Right lobe of liver (tissue), 6 donors: ENCODE data around the gene TBXAS1. TPM values are rescaled to one million over a fixed set of nuclear protein-coding genes. Genes with fewer than 3 reads are reported as not detected.

Experiments
- ATAC-seq, 4 donors: fragments of 200-7000 bp; cut with Tn5 transposase; one replicate each; pipeline ENCODE4 v1.9.1; 2020; ENCODE audit warnings: mild to moderate bottlenecking in 4 of 4, moderate library complexity in 4 of 4
- DNase-seq, 3 donors: peaks; one replicate each; pipeline ENCODE4 v3.0.0-alpha.2; 2020
- H3K27ac ChIP-seq, 3 donors: fragments of 200-600 bp; one replicate each; pipeline ENCODE4 v1.8.0; 2022
- H3K27me3 ChIP-seq, 2 donors: fragments of 200-600 bp; one replicate each; pipeline ENCODE4 v1.8.0; 2022
- H3K36me3 ChIP-seq, 4 donors: fragments of 200-600 bp; sonication (generic) in 1 of 4; one replicate each; pipeline versions ENCODE4 v1.5.1 to v1.8.0; 2017 to 2022; ENCODE audit warnings: control low read depth in 1 of 4
- H3K4me1 ChIP-seq, 4 donors: fragments of 200-600 bp; sonication (generic) in 1 of 4; one replicate each; pipeline versions ENCODE4 v1.5.1 to v1.8.0; 2017 to 2022; ENCODE audit warnings: control low read depth in 1 of 4
- H3K4me3 ChIP-seq, 3 donors: fragments of 200-600 bp; one replicate each; pipeline ENCODE4 v1.8.0; 2022
- H3K9me3 ChIP-seq, 4 donors: fragments of 200-600 bp; sonication (generic) in 1 of 4; one replicate each; pipeline versions ENCODE4 v1.5.1 to v1.8.0; 2017 to 2022; ENCODE audit warnings: control low read depth in 1 of 4
- POLR2A ChIP-seq: fragments of 450-650 bp; IDR thresholded peaks from one replicate; pipeline ENCODE4 v1.6.1; 2017; ENCODE audit warnings: antibody characterized with exemption, mild to moderate bottlenecking
- WGBS: methylation state at CpG from one replicate; pipeline ENCODE4 v1.1.6; 2018; ENCODE audit warnings: low coverage, low lambda C conversion rate; ENCODE audit not compliant: insufficient coverage; ENCODE audit errors: missing lambda C conversion rate; 5-methylcytosine and 5-hydroxymethylcytosine counted together
- intact Hi-C, 2 donors: fragments of 100-400 bp; cut with DNase I; formaldehyde crosslinking; loops; one replicate each; pipeline versions ENCODE4 v1.11.2 to v1.14.1; 2022
- total RNA-seq, 6 experiments: library from RNA; depleted of rRNA in 2 of 6; stranded (reverse); fragments of >200 nt in 2 of 6; fragmentation: NEBNext Ultra II Directional in 3 of 6; extraction: Animal tissue kit (Norgen Biotek cat#: 25700) in 3 of 6; gene quantifications; one replicate each; pipeline versions ENCODE4 v1.1.0 to v1.2.4, GENCODE V29; 2016 to 2023
- TF ChIP-seq, protein P1 (sequence below), 4 donors: fragments of 200-600 bp in 3 of 4; fragments of 450-650 bp in 1 of 4; IDR thresholded peaks; one replicate each; pipeline versions ENCODE4 v1.5.1 to v1.8.0; 2016 to 2022; ENCODE audit warnings: antibody characterized with exemption in 4 of 4, mild to moderate bottlenecking in 2 of 4
- donor health status: DM: no; HTN: yes; CAD: no.
- donor health status: DM: no; HTN: no; CAD: no.
- donor health status: DM: no; HTN: no; CAD: no.
- donor health status: DM: no; HTN: yes; CAD: no.
- donor health status: DM: no; HTN: yes; CAD: no.

TBXAS1 gene
- total RNA-seq, 6 experiments from 2014 or later, result 7.6 to 15.6 (median 12.2) TPM

DNA sequence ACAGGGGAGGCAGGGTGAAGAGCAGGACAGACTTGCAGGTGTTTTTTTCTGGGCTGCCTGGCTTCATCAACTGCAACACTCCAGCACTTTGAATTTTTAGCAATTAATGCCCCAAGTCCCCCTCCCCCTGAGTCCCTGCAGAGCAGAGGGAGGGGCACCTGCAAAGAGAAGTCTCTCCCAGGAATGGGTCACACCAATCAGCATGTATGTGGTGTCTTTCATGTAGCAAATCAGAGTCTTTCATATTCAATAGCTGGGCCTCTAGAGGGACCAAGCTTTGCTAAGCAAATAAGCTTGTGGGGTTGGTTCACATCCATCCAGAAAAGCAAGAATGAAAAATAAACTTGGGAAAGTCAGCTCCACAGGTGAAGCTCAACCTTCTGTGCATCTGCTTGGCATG, 143.0 kb downstream of the TBXAS1 start:
- Histone ChIP-seq H3K27ac (no peak overlapping the region), H3K4me1 (no peaks in the 10 kb centered on the region), H3K4me3 (no peak overlapping the region), H3K27me3 (no peaks in the 10 kb centered on the region), H3K36me3 (no peaks in the 10 kb centered on the region), H3K9me3 (no peaks in the 10 kb centered on the region)
- DNase-seq (no peak), ATAC-seq (no peak)
- no peak for TF ChIP-seq POLR2A
- TF ChIP-seq, protein P1, sequence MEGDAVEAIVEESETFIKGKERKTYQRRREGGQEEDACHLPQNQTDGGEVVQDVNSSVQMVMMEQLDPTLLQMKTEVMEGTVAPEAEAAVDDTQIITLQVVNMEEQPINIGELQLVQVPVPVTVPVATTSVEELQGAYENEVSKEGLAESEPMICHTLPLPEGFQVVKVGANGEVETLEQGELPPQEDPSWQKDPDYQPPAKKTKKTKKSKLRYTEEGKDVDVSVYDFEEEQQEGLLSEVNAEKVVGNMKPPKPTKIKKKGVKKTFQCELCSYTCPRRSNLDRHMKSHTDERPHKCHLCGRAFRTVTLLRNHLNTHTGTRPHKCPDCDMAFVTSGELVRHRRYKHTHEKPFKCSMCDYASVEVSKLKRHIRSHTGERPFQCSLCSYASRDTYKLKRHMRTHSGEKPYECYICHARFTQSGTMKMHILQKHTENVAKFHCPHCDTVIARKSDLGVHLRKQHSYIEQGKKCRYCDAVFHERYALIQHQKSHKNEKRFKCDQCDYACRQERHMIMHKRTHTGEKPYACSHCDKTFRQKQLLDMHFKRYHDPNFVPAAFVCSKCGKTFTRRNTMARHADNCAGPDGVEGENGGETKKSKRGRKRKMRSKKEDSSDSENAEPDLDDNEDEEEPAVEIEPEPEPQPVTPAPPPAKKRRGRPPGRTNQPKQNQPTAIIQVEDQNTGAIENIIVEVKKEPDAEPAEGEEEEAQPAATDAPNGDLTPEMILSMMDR (IDR thresholded peaks at IDR 0.05), result no peak
- intact Hi-C loops, result no loop called here

DNA sequence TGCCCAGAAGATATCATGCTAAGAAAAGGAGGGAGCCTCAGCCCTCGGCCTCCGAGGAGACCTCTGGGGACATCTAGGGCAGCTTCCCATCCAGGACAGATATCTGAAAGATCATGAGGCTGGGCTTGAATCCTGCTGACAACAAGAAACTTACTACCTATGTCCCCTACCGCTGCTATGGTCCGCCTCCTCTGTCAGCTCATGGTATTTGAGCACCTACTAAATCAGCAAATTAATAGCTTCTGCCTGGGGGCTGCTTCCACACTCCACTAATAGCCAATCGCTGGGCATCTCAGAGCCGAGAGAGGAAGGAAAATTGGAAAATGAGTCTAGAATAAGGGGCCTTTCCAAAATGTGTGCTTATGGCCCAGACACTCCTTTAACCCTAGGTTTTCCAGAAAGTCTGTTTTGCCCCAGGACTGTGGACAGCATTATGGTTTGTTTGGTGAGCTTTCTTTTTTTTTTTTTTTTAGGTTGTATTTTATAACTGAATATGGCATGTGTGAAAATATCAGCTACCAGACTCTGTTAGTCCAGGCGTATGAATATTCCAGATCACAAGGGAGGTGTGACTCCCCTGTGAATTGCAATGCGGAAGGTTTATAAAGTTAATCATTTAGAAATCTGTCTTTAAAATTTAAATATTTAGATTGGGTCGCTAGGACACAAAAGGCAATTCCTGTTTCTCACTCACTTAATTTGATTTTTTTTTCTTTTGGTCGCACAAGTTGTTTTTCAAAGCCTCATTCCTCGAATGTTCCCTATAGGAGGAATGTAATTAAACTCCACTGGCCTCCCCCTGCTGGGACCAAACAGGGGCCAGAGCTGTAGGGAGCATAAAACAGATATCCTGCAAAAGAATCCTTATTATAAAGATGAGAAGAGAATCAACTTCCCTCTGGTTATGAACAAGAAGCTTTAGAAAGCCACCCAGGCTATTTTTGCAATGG, 144.3 kb downstream of the TBXAS1 start:
- Histone ChIP-seq H3K9me3 (no peaks in the 10 kb centered on the region), H3K27me3 (no peaks in the 10 kb centered on the region), H3K4me1 (no peaks in the 10 kb centered on the region), H3K4me3 (no peak overlapping the region), H3K36me3 (no peaks in the 10 kb centered on the region), H3K27ac (no peak overlapping the region)
- no peak for ATAC-seq
- TF ChIP-seq, protein P1 (IDR thresholded peaks at IDR 0.05), result no peak
- TF ChIP-seq POLR2A, result no peak
- DNase-seq, result no peak
- 73% methylated on average over 11 of the region's 11 CpGs for WGBS
- intact Hi-C loops, result no loop called here

DNA sequence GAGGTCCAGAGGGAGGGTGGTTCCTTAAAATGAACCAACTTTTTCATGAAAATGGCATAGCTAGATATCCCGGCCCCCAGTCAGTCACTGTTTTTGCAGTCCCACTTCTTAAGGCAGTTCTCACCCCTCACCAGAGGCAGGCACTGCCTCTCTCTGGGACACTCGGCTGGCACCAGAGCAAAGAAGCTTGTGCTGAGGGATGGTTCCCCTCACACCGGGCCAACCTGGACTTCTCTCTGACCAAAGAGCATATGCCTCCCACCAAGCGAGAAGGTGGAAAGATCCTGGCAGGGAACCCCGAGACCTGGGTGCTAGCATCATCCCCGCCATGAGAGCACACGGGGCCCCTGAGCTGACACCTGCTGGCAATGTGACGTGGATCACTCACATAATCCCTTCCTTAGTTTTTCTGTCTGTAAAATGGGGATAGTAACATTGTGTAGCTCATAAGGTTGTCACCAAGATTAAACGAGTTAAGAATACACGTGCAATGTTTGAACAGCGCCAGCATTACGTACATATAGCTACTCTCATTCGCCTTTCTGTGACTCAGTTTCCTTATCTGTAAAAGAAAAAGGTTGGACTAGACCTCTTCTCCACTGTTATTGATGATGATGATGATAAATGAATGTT, 145.2 kb downstream of the TBXAS1 start:
- 84% methylated on average over 12 of the region's 13 CpGs for WGBS

DNA sequence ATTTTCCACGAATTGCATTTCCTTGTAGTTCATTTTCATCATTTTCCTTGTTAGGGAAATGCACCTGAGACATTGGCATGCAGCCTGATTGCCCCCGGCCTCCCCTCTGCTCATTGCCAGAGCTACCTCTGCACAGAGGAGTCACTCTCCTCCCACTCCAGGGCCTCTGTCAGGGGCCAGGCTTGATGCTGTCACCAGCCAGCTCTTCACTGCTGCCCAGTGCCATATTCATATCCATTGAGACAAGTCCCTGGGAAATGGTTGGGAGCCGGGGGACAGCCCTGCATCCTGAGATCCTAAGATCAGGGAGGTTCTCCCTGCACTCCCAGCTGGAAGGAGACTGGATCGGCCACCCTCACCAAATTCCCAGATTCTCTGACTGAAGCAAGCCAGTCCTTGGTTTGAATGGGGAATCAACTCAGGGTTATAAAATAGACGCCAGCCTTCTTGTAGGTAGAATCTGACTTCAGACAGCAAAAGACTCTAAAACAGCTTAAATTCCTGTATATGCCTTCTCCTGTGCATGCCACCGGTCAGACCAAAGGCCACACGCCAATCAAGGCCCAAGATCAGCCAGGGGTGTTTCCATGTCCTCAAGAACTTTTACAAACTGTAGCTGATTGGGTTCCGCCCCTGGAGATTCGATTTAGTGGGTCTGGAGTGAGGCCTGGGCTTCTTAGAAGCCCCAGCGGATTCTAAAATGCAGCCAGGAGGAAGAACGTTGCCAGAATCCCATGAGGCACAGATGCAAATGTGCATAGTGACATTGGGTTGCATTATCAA, 147.2 kb downstream of the TBXAS1 start:
- Histone ChIP-seq H3K27me3 (no peaks in the 10 kb centered on the region), H3K27ac (no peak overlapping the region), H3K4me3 (no peak overlapping the region), H3K36me3 (no peaks in the 10 kb centered on the region), H3K9me3 (no peaks in the 10 kb centered on the region), H3K4me1 (no peaks in the 10 kb centered on the region)
- ATAC-seq, result no peak
- intact Hi-C loops, result no loop called here
- no peak for DNase-seq
- WGBS, result 76% methylated on average over 8 of the region's 11 CpGs
- TF ChIP-seq, protein P1 (IDR thresholded peaks at IDR 0.05), result no peak
- TF ChIP-seq POLR2A, result no peak

More for the DNA sequence above, 145.2 kb downstream of the TBXAS1 start:
- Histone ChIP-seq H3K27ac (no peak overlapping the region), H3K9me3 (no peaks in the 10 kb centered on the region), H3K36me3 (no peaks in the 10 kb centered on the region), H3K4me3 (no peak overlapping the region), H3K4me1 (no peaks in the 10 kb centered on the region), H3K27me3 (no peaks in the 10 kb centered on the region)
- no peak for ATAC-seq
- DNase-seq, result no peak
- TF ChIP-seq POLR2A, result no peak
- TF ChIP-seq, protein P1 (IDR thresholded peaks at IDR 0.05), result no peak
- intact Hi-C loops, result no loop called here
